Adrenal gland (tissue), 5 donors: Measurements from ENCODE around the gene DUSP7.

ENCODE experiments used
- CTCF ChIP-seq, 6 experiments: fragments of 450-650 bp in 4 of 6; fragments of 200-600 bp in 2 of 6; sonication (generic) in 1 of 6; IDR thresholded peaks; 1 replicate in 5 of 6; 2 replicates in 1 of 6; pipeline versions ENCODE4 v1.5.1 to v1.8.0; 2016 to 2021; ENCODE audit warnings: antibody characterized with exemption in 6 of 6, mild to moderate bottlenecking in 2 of 6, moderate library complexity in 1 of 6
- POLR2A ChIP-seq, 2 donors: fragments of 450-650 bp; IDR thresholded peaks; one replicate each; pipeline ENCODE4 v1.6.1; 2017; ENCODE audit warnings: antibody characterized with exemption in 2 of 2, mild to moderate bottlenecking in 2 of 2, moderate library complexity in 1 of 2
- donor health status: DM: no; HTN: no; CAD: no.

GRCh38 chr3:52084954-52085680 lies 28.7 kb upstream of the DUSP7 start:
- TF ChIP-seq POLR2A (IDR thresholded peaks at IDR 0.05) = no peak
- TF ChIP-seq CTCF (IDR thresholded peaks at IDR 0.05) = no peak
